Endothelial cell of umbilical vein (primary cell): ENCODE data around the gene DLL3.

Source experiments
- CTCF ChIP-seq, 2 donors: IDR thresholded peaks; 1 replicate in 1 of 2; 2 replicates in 1 of 2; pipeline ENCODE4 v1.5.1; 2011; ENCODE audit warnings: low read length in 2 of 2, mild to moderate bottlenecking in 2 of 2, moderate library complexity in 2 of 2, control low read depth in 1 of 2, inconsistent platforms in 1 of 2, low read depth in 1 of 2; ENCODE audit not compliant: insufficient read depth in 1 of 2; ENCODE audit errors: extremely low read depth in 1 of 2
- EZH2 ChIP-seq: IDR thresholded peaks from 2 replicates; pipeline ENCODE4 v1.6.1; 2012; ENCODE audit warnings: borderline replicate concordance, low read depth, mild to moderate bottlenecking, moderate library complexity, low read length, inconsistent platforms; ENCODE audit not compliant: severe bottlenecking
- FOS ChIP-seq: IDR thresholded peaks from 2 replicates; pipeline ENCODE4 v1.6.1; 2011; ENCODE audit warnings: mild to moderate bottlenecking, low read length, moderate library complexity, borderline replicate concordance; ENCODE audit not compliant: insufficient read depth
- GATA2 ChIP-seq: IDR thresholded peaks from 2 replicates; pipeline ENCODE4 v1.7.0; 2011; ENCODE audit warnings: low read depth, mild to moderate bottlenecking, moderate library complexity, mixed read lengths, low read length; ENCODE audit not compliant: insufficient read length, insufficient read depth
- MAX ChIP-seq: IDR thresholded peaks from 2 replicates; pipeline ENCODE4 v1.6.1; 2011; ENCODE audit not compliant: insufficient read depth, insufficient read length
- MYC ChIP-seq: IDR thresholded peaks from one replicate; pipeline ENCODE4 v1.6.1; 2011; ENCODE audit warnings: mild to moderate bottlenecking, low read depth, low read length
- POLR2A ChIP-seq: IDR thresholded peaks from 2 replicates; pipeline ENCODE4 v1.6.1; 2012; ENCODE audit warnings: low read depth, mild to moderate bottlenecking, control low read depth, low read length
- POLR2AphosphoS5 ChIP-seq: IDR thresholded peaks from 2 replicates; pipeline ENCODE4 v1.6.1; 2012; ENCODE audit warnings: low read depth, mild to moderate bottlenecking, control low read depth, low read length, moderate library complexity; ENCODE audit not compliant: insufficient read depth

- TF ChIP-seq POLR2A (no peak), CTCF (IDR thresholded peaks at IDR 0.05; ENCODE audit: extremely low read depth in 1 of 2, insufficient read depth in 1 of 2, low read depth in 1 of 2, low read length in 2 of 2) (no peak), GATA2 (no peak), POLR2AphosphoS5 (no peak), EZH2 (peak; percentile 65), MAX (no peak), MYC (no peak), FOS (no peak)
Observed at GRCh38 chr19:39515551-39516191, 16.9 kb downstream of the DLL3 start.
